ENCODE results near the gene SGCD. TPM values are rescaled to one million over a fixed set of nuclear protein-coding genes. Genes with fewer than 3 reads are reported as not detected.

The SGCD gene
- total RNA-seq, 4 donors from 2014 or later, result 0.83 to 9.6 (median 1.9) TPM

GRCh38 chr5:156314416-156314815 lies 12.5 kb upstream of the SGCD start:
- no peak overlapping the region for H3K27ac ChIP-seq
- DNase-seq, result no peak
- TF ChIP-seq CTCF (IDR thresholded peaks at IDR 0.05), result no peak
- TF ChIP-seq POLR2A (IDR thresholded peaks at IDR 0.05), result no peak
- no peaks in the 10 kb centered on the region for H3K27me3 ChIP-seq
- H3K4me3 ChIP-seq, result no peak overlapping the region
- no peaks in the 10 kb centered on the region for H3K36me3 ChIP-seq
- no peaks in the 10 kb centered on the region for H3K4me1 ChIP-seq
- no peaks in the 10 kb centered on the region for H3K9me3 ChIP-seq

- Histone ChIP-seq H3K4me3 (no peak overlapping the region), H3K27ac (no peak overlapping the region), H3K27me3 (no peaks in the 10 kb centered on the region), H3K4me1 (no peaks in the 10 kb centered on the region), H3K36me3 (no peaks in the 10 kb centered on the region), H3K9me3 (no peaks in the 10 kb centered on the region)
- no peak for DNase-seq
- no peak for TF ChIP-seq CTCF (IDR thresholded peaks at IDR 0.05)
- TF ChIP-seq POLR2A (IDR thresholded peaks at IDR 0.05), result no peak
Observed at GRCh38 chr5:156322666-156323065, 4.3 kb upstream of the SGCD start.

- no peak for DNase-seq
- H3K36me3 ChIP-seq, result no peaks in the 10 kb centered on the region
- H3K27ac ChIP-seq, result peak overlapping the region in 3 of 4 donors; percentile 39 to 75 (median 58)
- TF ChIP-seq POLR2A (IDR thresholded peaks at IDR 0.05) (no peak), CTCF (IDR thresholded peaks at IDR 0.05) (no peak)
- H3K27me3 ChIP-seq, result no peaks in the 10 kb centered on the region
- no peaks in the 10 kb centered on the region for H3K4me1 ChIP-seq
- peak overlapping the region in 3 of 4 donors; percentile 15 to 50 (median 40) for H3K4me3 ChIP-seq
- H3K9me3 ChIP-seq, result no peaks in the 10 kb centered on the region
Observed at GRCh38 chr5:156327296-156327695, 332 bp downstream of the SGCD start.

GRCh38 chr5:156328161-156328560 lies 1.2 kb downstream of the SGCD start:
- Histone ChIP-seq H3K27ac (peak overlapping the region in 1 of 4 donors; percentile 75), H3K9me3 (no peaks in the 10 kb centered on the region), H3K36me3 (no peaks in the 10 kb centered on the region), H3K4me3 (peak overlapping the region in 1 of 4 donors; percentile 50), H3K4me1 (no peaks in the 10 kb centered on the region), H3K27me3 (no peaks in the 10 kb centered on the region)
- no peak for DNase-seq
- TF ChIP-seq CTCF (IDR thresholded peaks at IDR 0.05) (no peak), POLR2A (IDR thresholded peaks at IDR 0.05) (no peak)

- peak overlapping the region in 1 of 4 donors; percentile 50 for H3K4me3 ChIP-seq
- H3K36me3 ChIP-seq, result no peaks in the 10 kb centered on the region
- H3K4me1 ChIP-seq, result no peaks in the 10 kb centered on the region
- DNase-seq, result no peak
- H3K9me3 ChIP-seq, result no peaks in the 10 kb centered on the region
- H3K27me3 ChIP-seq, result no peaks in the 10 kb centered on the region
- TF ChIP-seq POLR2A (IDR thresholded peaks at IDR 0.05) (no peak), CTCF (IDR thresholded peaks at IDR 0.05) (no peak)
- peak overlapping the region in 1 of 4 donors; percentile 75 for H3K27ac ChIP-seq
Observed at GRCh38 chr5:156328766-156329165, 1.8 kb downstream of the SGCD start.

- Histone ChIP-seq H3K9me3 (no peaks in the 10 kb centered on the region), H3K27me3 (no peaks in the 10 kb centered on the region), H3K36me3 (no peaks in the 10 kb centered on the region), H3K27ac (peak overlapping the region in 1 of 4 donors; percentile 75), H3K4me1 (no peaks in the 10 kb centered on the region), H3K4me3 (no peak overlapping the region)
- TF ChIP-seq POLR2A (IDR thresholded peaks at IDR 0.05), result no peak
- no peak for TF ChIP-seq CTCF (IDR thresholded peaks at IDR 0.05)
- DNase-seq, result no peak
Observed at GRCh38 chr5:156329171-156329611, 2.2 kb downstream of the SGCD start.
